Measurements from ENCODE around the gene NUDT8.

GRCh38 chr11:67612751-67613150, 17.0 kb downstream of the NUDT8 start:
- no peak for TF ChIP-seq POLR2A (IDR thresholded peaks at IDR 0.05)
- TF ChIP-seq CTCF (IDR thresholded peaks at IDR 0.05): no peak
- no peak for TF ChIP-seq EP300 (IDR thresholded peaks at IDR 0.05)
